ENCODE results near the gene COA1. TPM values are rescaled to one million over a fixed set of nuclear protein-coding genes. Genes with fewer than 3 reads are reported as not detected.
A peak's percentile ranks its signal among the peaks of the same experiment; 100 is the strongest.
"Not testable (repeated sequence)": the region's sequence is repeated elsewhere in the genome, so short reads cannot be mapped to it uniquely, and the experiment has no call there.

Gene COA1
- polyA plus RNA-seq, 3 donors from 2014 or later: 48.2 to 99.7 (median 77.1) TPM

GRCh38 chr7:43629857-43630256 lies 99.5 kb downstream of the COA1 start:
- Mint-ChIP-seq H3K4me3 (no peak overlapping the region), H3K9me3 (no peaks in the 10 kb centered on the region), H3K27ac (peak overlapping the region in 4 of 6 donors; percentile 93 to 97 (median 97)), H3K4me1 (peaks cover 0 to 94% of the 10 kb centered on the region in 2 donors), H3K27me3 (ENCODE audit: low read depth in 3 of 3) (peaks cover 11 to 26% (median 11%) of the 10 kb centered on the region in 3 donors), H3K36me3 (peaks cover 33 to 71% (median 56%) of the 10 kb centered on the region in 3 donors)
- no peak for DNase-seq

GRCh38 chr7:43628431-43628830 lies 100.9 kb downstream of the COA1 start:
- Mint-ChIP-seq H3K4me3 (peak overlapping the region in 4 of 5 donors; percentile 3 to 54 (median 9)), H3K4me1 (peaks cover 0 to 93% of the 10 kb centered on the region in 2 donors), H3K9me3 (no peaks in the 10 kb centered on the region), H3K36me3 (peaks cover 40 to 71% (median 60%) of the 10 kb centered on the region in 3 donors), H3K27ac (peak overlapping the region in 4 of 6 donors; percentile 93 to 97 (median 97)), H3K27me3 (ENCODE audit: low read depth in 3 of 3) (peaks cover 11 to 26% (median 11%) of the 10 kb centered on the region in 3 donors)
- no peak for DNase-seq

DNA sequence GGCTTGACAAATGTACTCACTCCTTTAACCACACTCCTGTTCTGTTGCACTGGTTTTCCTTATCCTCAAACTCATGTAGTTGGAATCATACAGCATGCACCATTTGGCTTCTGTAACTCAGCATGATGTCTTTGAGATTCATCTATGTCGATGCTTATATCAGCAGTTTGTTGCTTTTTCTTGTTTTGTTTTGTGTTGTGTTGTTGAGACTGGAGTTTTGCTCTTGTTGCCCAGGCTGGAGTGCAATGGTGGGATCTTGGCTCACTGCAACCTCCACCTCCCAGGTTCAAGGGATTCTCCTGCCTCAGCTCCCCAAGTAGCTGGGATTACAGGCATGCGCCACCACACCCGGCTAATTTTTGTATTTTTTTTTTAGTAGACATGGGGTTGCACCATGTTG lies 101.5 kb downstream of the COA1 start:
- DNase-seq, H3K9me3 Mint-ChIP-seq: not testable (repeated sequence)
- peaks cover 0 to 92% of the 10 kb centered on the region in 2 donors for H3K4me1 Mint-ChIP-seq
- peak overlapping the region; percentile 10 to 69 (median 43) for H3K4me3 Mint-ChIP-seq
- H3K27me3 Mint-ChIP-seq (ENCODE audit: low read depth in 3 of 3): peaks cover 11 to 28% (median 11%) of the 10 kb centered on the region in 3 donors
- H3K27ac Mint-ChIP-seq: peak overlapping the region in 4 of 6 donors; percentile 93 to 97 (median 97)
- H3K36me3 Mint-ChIP-seq: peaks cover 42 to 71% (median 60%) of the 10 kb centered on the region in 3 donors

DNA sequence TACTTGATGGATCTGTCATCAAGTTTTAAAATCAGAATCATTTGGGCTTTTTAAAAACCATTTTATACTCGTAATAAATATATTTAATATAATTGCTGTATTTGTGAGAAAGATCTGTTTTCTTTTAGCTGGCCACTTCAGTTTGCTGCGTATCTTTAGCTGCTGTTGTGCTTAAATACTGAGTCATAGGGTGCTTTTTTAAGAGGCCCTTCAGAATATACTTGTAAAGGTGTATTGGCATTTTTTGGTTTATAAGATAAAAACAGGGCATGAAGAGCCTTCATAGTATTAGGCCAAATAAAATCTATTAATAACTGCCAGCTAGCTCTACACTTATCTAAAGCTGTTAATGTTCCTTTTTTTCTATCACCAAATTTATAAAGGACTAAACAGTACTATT lies 102.6 kb downstream of the COA1 start:
- Mint-ChIP-seq H3K4me3 (peak overlapping the region; percentile 14 to 79 (median 77)), H3K27me3 (ENCODE audit: low read depth in 3 of 3) (peaks cover 11 to 28% (median 11%) of the 10 kb centered on the region in 3 donors), H3K9me3 (no peaks in the 10 kb centered on the region), H3K4me1 (peaks cover 0 to 92% of the 10 kb centered on the region in 2 donors), H3K36me3 (peaks cover 40 to 67% (median 62%) of the 10 kb centered on the region in 3 donors), H3K27ac (peak overlapping the region in 4 of 6 donors; percentile 93 to 97 (median 97))
- no peak for DNase-seq

GRCh38 chr7:43625980-43626379 lies 103.3 kb downstream of the COA1 start:
- H3K9me3 Mint-ChIP-seq: no peaks in the 10 kb centered on the region
- peak overlapping the region; percentile 65 to 79 (median 77) for H3K4me3 Mint-ChIP-seq
- peak; percentile 34 to 43 (median 41) for DNase-seq
- H3K27ac Mint-ChIP-seq: peak overlapping the region in 4 of 6 donors; percentile 93 to 97 (median 97)
- H3K36me3 Mint-ChIP-seq: peaks cover 36 to 66% (median 57%) of the 10 kb centered on the region in 3 donors
- peaks cover 0 to 92% of the 10 kb centered on the region in 2 donors for H3K4me1 Mint-ChIP-seq
- peaks cover 11 to 28% (median 11%) of the 10 kb centered on the region in 3 donors for H3K27me3 Mint-ChIP-seq (ENCODE audit: low read depth in 3 of 3)

GRCh38 chr7:43625453-43625852 lies 103.9 kb downstream of the COA1 start:
- peaks cover 36 to 64% (median 57%) of the 10 kb centered on the region in 3 donors for H3K36me3 Mint-ChIP-seq
- peak overlapping the region in 4 of 6 donors; percentile 93 to 97 (median 97) for H3K27ac Mint-ChIP-seq
- peak overlapping the region; percentile 65 to 79 (median 77) for H3K4me3 Mint-ChIP-seq
- DNase-seq: peak; percentile 95 to 96 (median 96)
- peaks cover 0 to 91% of the 10 kb centered on the region in 2 donors for H3K4me1 Mint-ChIP-seq
- H3K27me3 Mint-ChIP-seq (ENCODE audit: low read depth in 3 of 3): peaks cover 11 to 28% (median 11%) of the 10 kb centered on the region in 3 donors
- H3K9me3 Mint-ChIP-seq: no peaks in the 10 kb centered on the region

DNA sequence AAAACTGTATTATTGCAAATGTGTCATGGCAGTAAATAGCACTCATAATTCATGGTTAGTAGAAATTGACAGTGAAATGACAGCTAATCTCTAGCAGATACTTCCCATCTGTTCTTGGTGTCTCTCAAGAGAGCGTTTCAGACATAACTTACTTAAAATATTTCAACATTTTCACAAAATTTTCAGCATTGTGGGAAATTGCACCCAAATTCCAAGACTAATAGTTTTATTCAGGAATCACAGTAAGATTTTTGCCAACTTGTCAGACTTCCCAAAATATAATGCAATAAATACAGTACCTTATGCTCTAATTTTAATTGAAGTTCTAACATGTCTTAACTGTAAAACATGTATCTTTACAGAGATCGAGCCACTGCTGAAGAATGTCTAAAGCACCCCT lies 105.2 kb downstream of the COA1 start:
- no peak for DNase-seq
- Mint-ChIP-seq H3K4me1 (peaks cover 0 to 84% of the 10 kb centered on the region in 2 donors), H3K36me3 (peaks cover 31 to 59% (median 52%) of the 10 kb centered on the region in 3 donors), H3K9me3 (no peaks in the 10 kb centered on the region), H3K4me3 (peak overlapping the region; percentile 53 to 79 (median 77)), H3K27ac (peak overlapping the region in 4 of 6 donors; percentile 93 to 97 (median 97)), H3K27me3 (ENCODE audit: low read depth in 3 of 3) (peaks cover 11 to 28% (median 11%) of the 10 kb centered on the region in 3 donors)

GRCh38 chr7:43621729-43622448 lies 107.4 kb downstream of the COA1 start:
- no peak for DNase-seq
- Mint-ChIP-seq H3K4me1 (peaks cover 0 to 61% of the 10 kb centered on the region in 2 donors), H3K36me3 (peaks cover 20 to 40% (median 36%) of the 10 kb centered on the region in 3 donors), H3K27ac (peak overlapping the region in 4 of 6 donors; percentile 90 to 96 (median 94)), H3K9me3 (no peaks in the 10 kb centered on the region), H3K4me3 (peak overlapping the region; percentile 54 to 72 (median 70)), H3K27me3 (ENCODE audit: low read depth in 3 of 3) (peaks cover 11 to 18% (median 11%) of the 10 kb centered on the region in 3 donors)

- Mint-ChIP-seq H3K36me3 (peaks cover 14 to 34% (median 24%) of the 10 kb centered on the region in 3 donors), H3K27me3 (ENCODE audit: low read depth in 3 of 3) (peaks cover 0 to 5% (median 3%) of the 10 kb centered on the region in 3 donors), H3K4me1 (peaks cover 6 to 37% of the 10 kb centered on the region in 2 donors), H3K27ac (no peak overlapping the region), H3K4me3 (no peak overlapping the region), H3K9me3 (no peaks in the 10 kb centered on the region)
- no peak for DNase-seq
Observed at GRCh38 chr7:43619213-43620012, 109.9 kb downstream of the COA1 start.

DNA sequence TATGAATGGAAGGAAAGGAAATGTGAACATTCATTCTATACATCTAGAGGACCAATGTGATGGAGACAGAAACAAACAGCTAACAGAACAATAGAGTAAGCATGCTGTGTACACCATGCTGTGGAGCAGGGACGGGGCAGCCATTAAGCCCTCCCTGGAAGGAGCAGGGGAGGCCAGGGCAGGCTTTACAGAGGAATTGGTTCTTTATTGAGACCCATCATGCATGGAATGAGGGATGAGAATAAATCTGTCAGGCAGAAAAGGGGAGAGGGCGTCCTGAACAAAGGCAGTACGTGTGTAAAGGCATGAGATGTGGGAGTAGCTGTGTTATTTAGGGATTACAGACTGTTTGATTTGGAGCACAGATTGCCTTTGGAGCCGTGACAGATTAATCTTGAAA lies 111.2 kb downstream of the COA1 start:
- Mint-ChIP-seq H3K4me3 (no peak overlapping the region), H3K4me1 (peaks cover 18 to 31% of the 10 kb centered on the region in 2 donors), H3K9me3 (no peaks in the 10 kb centered on the region), H3K27ac (no peak overlapping the region), H3K36me3 (peaks cover 7 to 25% (median 16%) of the 10 kb centered on the region in 3 donors), H3K27me3 (ENCODE audit: low read depth in 3 of 3) (peaks cover 0 to 7% (median 3%) of the 10 kb centered on the region in 3 donors)
- no peak for DNase-seq

- Mint-ChIP-seq H3K9me3 (no peaks in the 10 kb centered on the region), H3K27ac (no peak overlapping the region), H3K27me3 (ENCODE audit: low read depth in 3 of 3) (peaks cover 0 to 5% (median 0%) of the 10 kb centered on the region in 3 donors), H3K4me3 (no peak overlapping the region), H3K4me1 (peaks cover 29 to 31% of the 10 kb centered on the region in 2 donors), H3K36me3 (peaks cover 4 to 19% (median 10%) of the 10 kb centered on the region in 3 donors)
- DNase-seq: no peak
Observed at GRCh38 chr7:43616977-43617376, 112.3 kb downstream of the COA1 start.

- H3K4me1 Mint-ChIP-seq: peaks cover 25 to 38% of the 10 kb centered on the region in 2 donors
- H3K36me3 Mint-ChIP-seq: peaks cover 1 to 10% (median 5%) of the 10 kb centered on the region in 3 donors
- no peak for DNase-seq
- peak overlapping the region in 4 of 5 donors; percentile 3 to 56 (median 40) for H3K4me3 Mint-ChIP-seq
- no peaks in the 10 kb centered on the region for H3K9me3 Mint-ChIP-seq
- peak overlapping the region in 5 of 6 donors; percentile 74 to 91 (median 84) for H3K27ac Mint-ChIP-seq
- peaks cover 0 to 5% (median 2%) of the 10 kb centered on the region in 3 donors for H3K27me3 Mint-ChIP-seq (ENCODE audit: low read depth in 3 of 3)
Observed at GRCh38 chr7:43615558-43616145, 113.7 kb downstream of the COA1 start.

Data from immature natural killer cell (primary cell).